Upper lobe of left lung (tissue), 6 donors: Measurements from ENCODE around the gene ACOX2. TPM values are rescaled to one million over a fixed set of nuclear protein-coding genes. Genes with fewer than 3 reads are reported as not detected.

Experiments
- ATAC-seq, 2 donors: fragments of 200-7000 bp; cut with Tn5 transposase; one replicate each; pipeline ENCODE4 v1.9.1; 2022; ENCODE audit warnings: mild to moderate bottlenecking in 2 of 2, moderate library complexity in 2 of 2; ENCODE audit not compliant: low FRiP score in 2 of 2
- DNase-seq, 2 donors: peaks; one replicate each; pipeline ENCODE4 v3.0.0-alpha.2; 2019 to 2020
- H3K27ac ChIP-seq, 4 donors: fragments of 200-600 bp; sonication (generic); one replicate each; pipeline ENCODE4 v1.5.1; 2016 to 2019
- H3K27me3 ChIP-seq, 4 donors: fragments of 200-600 bp; sonication (generic); one replicate each; pipeline ENCODE4 v1.5.1; 2017 to 2019
- H3K36me3 ChIP-seq, 4 donors: fragments of 200-600 bp; sonication (generic); one replicate each; pipeline ENCODE4 v1.5.1; 2016 to 2019
- H3K4me1 ChIP-seq, 4 donors: fragments of 200-600 bp; sonication (generic); one replicate each; pipeline ENCODE4 v1.5.1; 2018 to 2019
- H3K4me3 ChIP-seq, 4 donors: fragments of 200-600 bp; sonication (generic); one replicate each; pipeline ENCODE4 v1.5.1; 2017 to 2019; ENCODE audit warnings: mild to moderate bottlenecking in 2 of 4, moderate library complexity in 1 of 4
- H3K9me3 ChIP-seq, 4 donors: fragments of 200-600 bp; sonication (generic); one replicate each; pipeline ENCODE4 v1.5.1; 2018 to 2019
- EP300 ChIP-seq, 4 donors: sonication (generic); formaldehyde crosslinking; IDR thresholded peaks; one replicate each; pipeline ENCODE4 v1.5.1; 2017; ENCODE audit warnings: antibody characterized with exemption in 4 of 4, control low read depth in 2 of 4
- POLR2A ChIP-seq, 4 donors: fragments of 450-650 bp; IDR thresholded peaks; one replicate each; pipeline ENCODE4 v1.5.1; 2016 to 2017; ENCODE audit warnings: antibody characterized with exemption in 4 of 4, mild to moderate bottlenecking in 2 of 4
- POLR2AphosphoS5 ChIP-seq, 2 donors: sonication (generic); formaldehyde crosslinking; IDR thresholded peaks; one replicate each; pipeline ENCODE4 v1.5.1; 2017; ENCODE audit warnings: antibody characterized with exemption in 2 of 2
- WGBS, 2 donors: methylation state at CpG; one replicate each; pipeline ENCODE4 v1.1.5; 2017 to 2018; 5-methylcytosine and 5-hydroxymethylcytosine counted together
- total RNA-seq, 6 donors: library from RNA; depleted of rRNA in 4 of 6; stranded (reverse); fragments of >200 nt in 4 of 6; gene quantifications; one replicate each; pipeline versions ENCODE4 v1.1.0 to v1.2.1, GENCODE V29; 2016 to 2021
- TF ChIP-seq, protein P1 (sequence below), 6 experiments: fragments of 450-650 bp in 4 of 6; fragments of 200-600 bp in 2 of 6; sonication (generic) in 2 of 6; IDR thresholded peaks; one replicate each; pipeline ENCODE4 v1.5.1; 2016 to 2019; ENCODE audit warnings: antibody characterized with exemption in 6 of 6
- donor health status: DM: no; HTN: no; CAD: no; lungs with moderate emphysema.
- donor health status: DM: no; HTN: yes; CAD: no; lungs with severe emphysema.

ACOX2 gene
- total RNA-seq, 6 donors from 2014 or later, result 5.2 to 32.5 (median 15.8) TPM

DNA sequence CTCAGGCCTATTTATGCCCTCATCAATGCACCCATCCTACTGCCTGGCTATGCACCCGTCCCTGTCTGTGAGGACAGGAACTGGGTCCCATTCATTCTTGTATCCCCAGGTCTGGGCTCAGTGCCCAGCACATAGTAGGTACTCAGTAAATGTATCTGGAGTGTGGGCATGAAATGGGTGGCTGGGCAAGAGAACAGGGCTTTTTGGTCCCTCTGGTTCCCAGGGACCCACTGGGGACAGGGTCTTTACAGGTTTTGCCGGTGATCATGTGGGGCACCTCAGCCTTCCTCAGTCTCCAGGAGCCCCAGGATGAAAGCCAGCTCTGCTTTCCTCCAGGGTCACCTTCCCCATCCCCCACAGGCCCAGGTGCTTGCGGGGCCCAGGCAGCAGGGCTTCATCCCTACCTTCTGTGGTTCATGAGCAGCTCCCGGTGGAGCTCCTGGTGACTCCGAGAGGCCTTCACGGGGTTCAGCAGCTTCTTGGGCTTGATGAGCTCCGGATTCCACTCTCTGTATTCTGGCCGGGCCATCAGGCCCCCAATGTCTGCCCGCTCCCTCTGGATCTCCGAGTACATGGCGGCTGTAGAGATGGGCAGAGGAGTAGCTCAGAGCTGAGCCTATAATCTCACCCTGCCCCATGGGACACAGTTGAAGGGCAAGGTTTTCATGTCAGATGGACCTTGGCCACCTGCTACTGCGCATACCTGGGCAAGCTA, 32.5 kb upstream of the ACOX2 start:
- H3K27ac ChIP-seq, result peak overlapping the region in 1 of 4 donors; percentile 48

GRCh38 chr3:58568572-58569286, 31.7 kb upstream of the ACOX2 start:
- TF ChIP-seq POLR2A (IDR thresholded peaks at IDR 0.05) (no peak), POLR2AphosphoS5 (IDR thresholded peaks at IDR 0.05) (no peak)
- TF ChIP-seq, protein P1, sequence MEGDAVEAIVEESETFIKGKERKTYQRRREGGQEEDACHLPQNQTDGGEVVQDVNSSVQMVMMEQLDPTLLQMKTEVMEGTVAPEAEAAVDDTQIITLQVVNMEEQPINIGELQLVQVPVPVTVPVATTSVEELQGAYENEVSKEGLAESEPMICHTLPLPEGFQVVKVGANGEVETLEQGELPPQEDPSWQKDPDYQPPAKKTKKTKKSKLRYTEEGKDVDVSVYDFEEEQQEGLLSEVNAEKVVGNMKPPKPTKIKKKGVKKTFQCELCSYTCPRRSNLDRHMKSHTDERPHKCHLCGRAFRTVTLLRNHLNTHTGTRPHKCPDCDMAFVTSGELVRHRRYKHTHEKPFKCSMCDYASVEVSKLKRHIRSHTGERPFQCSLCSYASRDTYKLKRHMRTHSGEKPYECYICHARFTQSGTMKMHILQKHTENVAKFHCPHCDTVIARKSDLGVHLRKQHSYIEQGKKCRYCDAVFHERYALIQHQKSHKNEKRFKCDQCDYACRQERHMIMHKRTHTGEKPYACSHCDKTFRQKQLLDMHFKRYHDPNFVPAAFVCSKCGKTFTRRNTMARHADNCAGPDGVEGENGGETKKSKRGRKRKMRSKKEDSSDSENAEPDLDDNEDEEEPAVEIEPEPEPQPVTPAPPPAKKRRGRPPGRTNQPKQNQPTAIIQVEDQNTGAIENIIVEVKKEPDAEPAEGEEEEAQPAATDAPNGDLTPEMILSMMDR (IDR thresholded peaks at IDR 0.05), result peak; percentile 65 to 89 (median 80)
- Histone ChIP-seq H3K27ac (peak overlapping the region in 2 of 4 donors; percentile 24 to 48), H3K4me3 (no peak overlapping the region), H3K27me3 (no peaks in the 10 kb centered on the region), H3K36me3 (peaks cover 0 to 58% (median 12%) of the 10 kb centered on the region in 4 donors), H3K9me3 (no peaks in the 10 kb centered on the region), H3K4me1 (peaks cover 0 to 12% (median 6%) of the 10 kb centered on the region in 4 donors)
- 29 to 35% methylated on average over 17 of the region's 17 CpGs for WGBS, 2 donors
- peak; percentile 65 to 83 for ATAC-seq
- DNase-seq, result peak in 1 of 2 donors; percentile 72

More for the DNA sequence above, 32.5 kb upstream of the ACOX2 start:
- WGBS, 2 donors, result 93 to 97% methylated on average over 4 to 12 of the region's 12 CpGs
- no peak for DNase-seq
- no peaks in the 10 kb centered on the region for H3K27me3 ChIP-seq
- peaks cover 0 to 51% (median 11%) of the 10 kb centered on the region in 4 donors for H3K36me3 ChIP-seq
- H3K4me1 ChIP-seq, result peaks cover 0 to 12% (median 10%) of the 10 kb centered on the region in 4 donors
- TF ChIP-seq, protein P1 (IDR thresholded peaks at IDR 0.05), result no peak
- no peak for TF ChIP-seq POLR2A (IDR thresholded peaks at IDR 0.05)
- TF ChIP-seq EP300 (IDR thresholded peaks at IDR 0.05), result no peak
- H3K9me3 ChIP-seq, result no peaks in the 10 kb centered on the region
- H3K4me3 ChIP-seq, result no peak overlapping the region
- no peak for ATAC-seq

- no peaks in the 10 kb centered on the region for H3K9me3 ChIP-seq
- DNase-seq (peak in 1 of 2 donors; percentile 2), ATAC-seq (no peak)
- 91 to 93% methylated on average over 7 of the region's 7 CpGs for WGBS, 2 donors
- no peak overlapping the region for H3K4me3 ChIP-seq
- H3K27ac ChIP-seq, result no peak overlapping the region
- no peaks in the 10 kb centered on the region for H3K27me3 ChIP-seq
- peaks cover 0 to 8% (median 6%) of the 10 kb centered on the region in 4 donors for H3K4me1 ChIP-seq
- TF ChIP-seq, protein P1 (IDR thresholded peaks at IDR 0.05), result no peak
- TF ChIP-seq POLR2A (IDR thresholded peaks at IDR 0.05) (no peak), EP300 (IDR thresholded peaks at IDR 0.05) (no peak), POLR2AphosphoS5 (IDR thresholded peaks at IDR 0.05) (no peak)
- H3K36me3 ChIP-seq, result peaks cover 0 to 58% (median 12%) of the 10 kb centered on the region in 4 donors
These were observed 30.2 kb upstream of the ACOX2 start for GRCh38 chr3:58567251-58567515.

DNA sequence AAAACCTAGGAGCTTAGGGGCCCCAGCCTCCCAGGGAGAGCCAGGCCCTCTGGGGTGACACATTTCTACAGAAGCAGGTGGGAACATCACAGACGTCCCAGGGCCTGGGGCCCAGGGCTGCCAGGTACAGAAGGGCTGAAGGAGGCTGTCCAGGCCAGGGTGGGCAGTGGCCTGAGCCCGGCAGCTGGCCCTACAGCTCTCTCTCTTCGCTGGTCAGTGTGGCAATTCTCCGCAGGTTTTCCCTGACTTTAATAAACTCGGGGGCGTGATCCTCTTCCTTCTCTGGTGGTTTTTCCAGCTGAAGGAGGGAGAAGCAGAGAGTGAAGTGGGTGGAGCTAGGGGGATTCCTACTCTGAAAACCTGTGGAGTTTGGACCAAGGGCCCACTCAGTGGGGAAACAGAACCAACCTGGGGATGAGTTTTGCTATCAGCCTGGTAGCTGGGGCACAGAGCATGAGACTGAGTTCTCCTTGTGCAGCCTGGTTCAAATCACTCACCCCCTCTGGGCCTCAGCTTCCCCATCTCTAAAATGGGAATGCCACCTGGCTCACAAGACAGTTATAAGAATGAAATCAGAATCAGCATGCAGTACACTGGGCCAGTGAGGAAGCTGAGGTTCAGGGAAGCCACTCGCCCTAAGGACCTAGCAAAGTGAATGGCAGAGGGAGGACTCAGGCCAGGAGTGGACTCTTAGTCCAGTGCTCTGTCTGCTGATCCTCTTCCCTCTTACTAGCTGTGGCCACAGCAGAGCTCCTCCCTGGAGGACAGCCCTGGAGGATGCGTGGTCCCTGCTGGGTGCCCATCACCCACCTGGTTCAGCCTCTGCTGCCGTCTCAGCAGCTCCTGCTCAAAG, 29.6 kb upstream of the ACOX2 start:
- DNase-seq (no peak), ATAC-seq (no peak)
- H3K9me3 ChIP-seq, result no peaks in the 10 kb centered on the region
- H3K4me3 ChIP-seq, result no peak overlapping the region
- H3K27ac ChIP-seq, result peak overlapping the region in 1 of 4 donors; percentile 18
- TF ChIP-seq, protein P1 (IDR thresholded peaks at IDR 0.05), result no peak
- TF ChIP-seq POLR2A (IDR thresholded peaks at IDR 0.05) (no peak), EP300 (IDR thresholded peaks at IDR 0.05) (no peak), POLR2AphosphoS5 (IDR thresholded peaks at IDR 0.05) (no peak)
- H3K27me3 ChIP-seq, result no peaks in the 10 kb centered on the region
- WGBS, 2 donors, result 83 to 93% methylated on average over 9 of the region's 9 CpGs
- peaks cover 0 to 8% (median 6%) of the 10 kb centered on the region in 4 donors for H3K4me1 ChIP-seq
- H3K36me3 ChIP-seq, result peaks cover 0 to 57% (median 12%) of the 10 kb centered on the region in 4 donors
